ENCODE data around the gene DUSP10. TPM values are rescaled to one million over a fixed set of nuclear protein-coding genes. Genes with fewer than 3 reads are reported as not detected.

Gene DUSP10
- total and polyA plus RNA-seq, 2 experiments from 2014 or later: 13.8 to 25.4 TPM

DNA sequence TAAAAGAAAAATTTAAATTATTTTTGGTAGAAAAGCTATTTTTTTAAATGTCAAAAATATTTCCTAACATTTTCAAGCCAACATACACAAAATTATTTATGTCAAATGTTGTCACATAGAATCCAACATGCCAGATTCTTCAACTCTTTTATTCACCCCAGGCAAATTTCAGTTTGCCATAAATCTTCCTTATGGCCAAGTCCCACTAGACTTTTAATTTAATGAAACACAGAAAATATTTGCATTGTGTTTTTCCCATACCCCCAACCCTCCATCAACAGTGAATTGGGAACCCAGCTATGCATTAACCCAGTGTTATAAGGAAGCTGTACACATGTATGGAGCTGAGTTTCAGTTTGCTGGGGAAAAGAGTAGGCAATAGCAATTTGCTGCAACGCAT is 41.4 kb downstream of the DUSP10 start:
- no peaks in the 10 kb centered on the region for H3K4me1 ChIP-seq (ENCODE audit: low read depth)
- DNase-seq (ENCODE audit: low read depth in 1 of 2, low spot score in 1 of 2): no peak
- peaks cover 27% of the 10 kb centered on the region for H3K36me3 ChIP-seq
- no peaks in the 10 kb centered on the region for H3K27me3 ChIP-seq
- TF ChIP-seq, protein P1, sequence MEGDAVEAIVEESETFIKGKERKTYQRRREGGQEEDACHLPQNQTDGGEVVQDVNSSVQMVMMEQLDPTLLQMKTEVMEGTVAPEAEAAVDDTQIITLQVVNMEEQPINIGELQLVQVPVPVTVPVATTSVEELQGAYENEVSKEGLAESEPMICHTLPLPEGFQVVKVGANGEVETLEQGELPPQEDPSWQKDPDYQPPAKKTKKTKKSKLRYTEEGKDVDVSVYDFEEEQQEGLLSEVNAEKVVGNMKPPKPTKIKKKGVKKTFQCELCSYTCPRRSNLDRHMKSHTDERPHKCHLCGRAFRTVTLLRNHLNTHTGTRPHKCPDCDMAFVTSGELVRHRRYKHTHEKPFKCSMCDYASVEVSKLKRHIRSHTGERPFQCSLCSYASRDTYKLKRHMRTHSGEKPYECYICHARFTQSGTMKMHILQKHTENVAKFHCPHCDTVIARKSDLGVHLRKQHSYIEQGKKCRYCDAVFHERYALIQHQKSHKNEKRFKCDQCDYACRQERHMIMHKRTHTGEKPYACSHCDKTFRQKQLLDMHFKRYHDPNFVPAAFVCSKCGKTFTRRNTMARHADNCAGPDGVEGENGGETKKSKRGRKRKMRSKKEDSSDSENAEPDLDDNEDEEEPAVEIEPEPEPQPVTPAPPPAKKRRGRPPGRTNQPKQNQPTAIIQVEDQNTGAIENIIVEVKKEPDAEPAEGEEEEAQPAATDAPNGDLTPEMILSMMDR (IDR thresholded peaks at IDR 0.05; ENCODE audit: low read depth, low read length): no peak
- no peak overlapping the region for H3K27ac ChIP-seq
- H3K9me3 ChIP-seq (ENCODE audit: low read depth): no peaks in the 10 kb centered on the region
- H3K4me3 ChIP-seq: no peak overlapping the region

DNA sequence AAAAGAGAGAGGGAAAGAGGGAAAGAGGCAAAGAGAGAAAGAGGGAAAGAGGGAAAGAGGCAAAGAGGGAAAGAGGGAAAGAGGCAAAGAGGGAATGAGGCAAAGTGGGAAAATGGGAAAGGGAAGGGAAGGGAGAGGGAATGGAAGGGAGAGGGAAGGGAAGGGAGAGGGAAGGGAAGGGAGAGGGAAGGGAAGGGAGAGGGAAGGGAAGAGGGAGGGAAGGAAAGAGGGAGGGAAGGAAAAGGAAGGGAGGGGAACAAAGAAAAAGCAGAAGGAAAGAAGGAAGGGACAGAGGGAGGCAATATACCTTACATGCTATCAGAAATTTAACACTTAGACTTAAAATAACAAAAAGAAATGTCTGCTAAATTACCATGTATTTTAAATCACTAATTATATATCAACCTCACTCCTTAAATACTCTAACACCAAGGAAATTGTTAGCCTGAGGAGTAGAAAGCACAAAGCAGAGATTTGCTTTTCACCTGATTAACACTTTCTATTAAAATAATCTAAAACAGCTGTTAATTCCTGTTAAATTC is 41.8 kb downstream of the DUSP10 start:
- H3K27me3 ChIP-seq: no peaks in the 10 kb centered on the region
- H3K36me3 ChIP-seq: peaks cover 27% of the 10 kb centered on the region
- TF ChIP-seq, protein P1 (IDR thresholded peaks at IDR 0.05; ENCODE audit: low read depth, low read length): no peak
- H3K27ac ChIP-seq: no peak overlapping the region
- no peak for DNase-seq (ENCODE audit: low read depth in 1 of 2, low spot score in 1 of 2)
- H3K4me1 ChIP-seq (ENCODE audit: low read depth): no peaks in the 10 kb centered on the region
- H3K4me3 ChIP-seq: no peak overlapping the region
- H3K9me3 ChIP-seq (ENCODE audit: low read depth): no peaks in the 10 kb centered on the region

DNA sequence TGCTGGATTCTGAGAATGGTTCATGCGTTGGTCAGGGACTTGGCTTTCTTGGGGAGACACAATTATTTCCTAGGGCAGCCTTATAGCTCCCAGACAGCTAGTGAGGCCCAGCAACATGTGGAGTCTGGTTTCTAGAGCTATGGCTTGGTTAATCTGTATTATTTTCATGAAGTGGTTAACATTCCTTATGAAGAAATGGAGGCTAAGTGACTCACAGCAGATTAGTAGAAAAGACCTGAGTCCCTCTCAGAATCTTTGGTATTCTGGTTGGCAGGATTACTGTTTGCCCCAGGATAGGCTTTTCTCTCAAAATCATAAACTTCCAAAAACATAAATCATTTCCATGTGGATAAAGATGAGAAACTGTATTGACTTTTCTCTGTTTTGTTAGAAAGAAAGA is 42.3 kb downstream of the DUSP10 start:
- peaks cover 25% of the 10 kb centered on the region for H3K36me3 ChIP-seq
- H3K9me3 ChIP-seq (ENCODE audit: low read depth): no peaks in the 10 kb centered on the region
- H3K27me3 ChIP-seq: no peaks in the 10 kb centered on the region
- H3K4me1 ChIP-seq (ENCODE audit: low read depth): no peaks in the 10 kb centered on the region
- no peak overlapping the region for H3K4me3 ChIP-seq
- peak in 1 of 2 donors; percentile 28 for DNase-seq (ENCODE audit: low read depth in 1 of 2, low spot score in 1 of 2)
- TF ChIP-seq, protein P1 (IDR thresholded peaks at IDR 0.05; ENCODE audit: low read depth, low read length): no peak
- H3K27ac ChIP-seq: no peak overlapping the region

DNA sequence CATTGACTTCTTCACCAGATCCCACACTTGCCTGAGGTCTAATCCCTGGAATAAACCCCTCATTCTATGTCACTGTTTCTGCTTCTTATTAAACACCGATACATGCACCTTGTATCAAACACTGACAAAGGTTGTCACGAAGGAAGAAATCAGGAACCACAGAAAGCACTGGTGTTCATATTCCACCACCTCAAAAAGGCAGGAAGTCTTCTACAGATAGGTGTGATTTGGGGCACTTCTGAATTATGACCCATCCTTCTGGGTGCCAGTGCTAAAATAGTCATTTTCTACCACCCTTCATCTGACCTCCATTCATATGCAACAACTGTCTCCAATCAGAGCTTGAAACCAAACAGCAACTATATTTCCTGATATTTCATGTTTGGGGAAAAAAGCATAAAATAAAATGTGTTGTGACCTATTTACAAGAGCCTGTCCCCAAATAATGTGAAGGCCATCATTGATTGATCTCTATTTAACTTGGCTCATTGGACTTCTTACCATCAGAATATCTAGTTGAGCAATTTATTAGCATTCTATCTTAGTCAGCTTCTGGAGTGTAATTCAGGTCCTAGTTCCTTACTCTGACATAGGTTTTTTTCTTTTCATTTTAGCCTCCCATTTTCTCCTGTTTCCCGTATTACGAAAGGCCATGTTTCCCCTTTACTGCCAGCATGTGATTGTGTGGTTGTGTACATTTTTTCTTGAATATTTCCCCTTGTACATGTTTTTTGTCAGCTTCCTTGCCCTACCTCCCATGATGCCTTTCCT is 43.1 kb downstream of the DUSP10 start:
- no peak for DNase-seq (ENCODE audit: low read depth in 1 of 2, low spot score in 1 of 2)
- Histone ChIP-seq H3K4me3 (no peak overlapping the region), H3K27ac (no peak overlapping the region), H3K4me1 (ENCODE audit: low read depth) (no peaks in the 10 kb centered on the region), H3K36me3 (peaks cover 21% of the 10 kb centered on the region), H3K27me3 (no peaks in the 10 kb centered on the region), H3K9me3 (ENCODE audit: low read depth) (no peaks in the 10 kb centered on the region)
- TF ChIP-seq, protein P1 (IDR thresholded peaks at IDR 0.05; ENCODE audit: low read depth, low read length): no peak

DNA sequence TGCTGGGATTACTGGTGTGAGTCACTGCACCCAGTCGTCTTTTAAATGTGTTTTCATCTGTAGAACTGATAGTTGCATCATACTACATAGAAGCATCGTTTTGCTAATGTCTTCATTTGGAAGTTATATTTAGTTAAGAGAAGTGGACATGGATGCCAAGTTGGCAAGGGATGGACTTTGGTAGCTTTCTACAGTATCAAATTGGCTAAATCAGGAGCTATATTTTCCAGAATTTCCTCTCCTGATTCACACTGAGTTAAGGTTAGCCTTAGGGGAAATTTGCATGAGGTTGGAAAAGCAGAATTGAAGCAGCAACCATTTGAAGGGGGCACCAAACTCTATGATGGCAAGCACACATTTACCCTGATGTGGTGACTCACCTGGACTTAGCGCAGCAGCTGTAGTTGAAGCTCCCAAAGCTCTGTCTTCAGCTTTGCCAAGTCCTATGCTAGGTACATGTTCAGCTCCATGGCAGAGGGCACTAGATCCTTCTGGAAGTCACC is 43.9 kb downstream of the DUSP10 start:
- Histone ChIP-seq H3K27me3 (no peaks in the 10 kb centered on the region), H3K4me1 (ENCODE audit: low read depth) (no peaks in the 10 kb centered on the region), H3K27ac (no peak overlapping the region), H3K9me3 (ENCODE audit: low read depth) (no peaks in the 10 kb centered on the region), H3K4me3 (no peak overlapping the region), H3K36me3 (peaks cover 15% of the 10 kb centered on the region)
- DNase-seq (ENCODE audit: low read depth in 1 of 2, low spot score in 1 of 2): peak in 1 of 2 donors; percentile 21
- TF ChIP-seq, protein P1 (IDR thresholded peaks at IDR 0.05; ENCODE audit: low read depth, low read length): no peak
